Smooth muscle cell (in vitro differentiated cells): ENCODE data around the gene JAKMIP2. TPM values are rescaled to one million over a fixed set of nuclear protein-coding genes. Genes with fewer than 3 reads are reported as not detected.

ENCODE experiments used
- DNase-seq: peaks from one replicate; lab custom pipeline; 2025; ENCODE audit not compliant: unreplicated experiment; lab: John Stamatoyannopoulos, UW
- H2AFZ ChIP-seq: fragments of 200-600 bp; sonication (generic); 2 replicates; pipeline ENCODE4 v1.6.0; 2016; ENCODE audit warnings: antibody characterized with exemption, low read depth, mild to moderate bottlenecking
- H3F3A ChIP-seq: fragments of 200-600 bp; sonication (generic); 2 replicates; pipeline ENCODE4 v1.6.0; 2017; ENCODE audit warnings: antibody characterized with exemption, low read depth
- H3K27ac ChIP-seq: fragments of 200-600 bp; sonication (generic); 2 replicates; pipeline ENCODE4 v1.5.1; 2016; ENCODE audit warnings: low read depth, mild to moderate bottlenecking
- H3K27me3 ChIP-seq: fragments of 200-600 bp; sonication (generic); 2 replicates; pipeline ENCODE4 v1.6.1; 2016; ENCODE audit warnings: low read depth, mild to moderate bottlenecking
- H3K36me3 ChIP-seq: fragments of 200-600 bp; sonication (generic); 2 replicates; pipeline ENCODE4 v1.5.1; 2016; ENCODE audit warnings: low read depth
- H3K4me1 ChIP-seq: fragments of 200-600 bp; sonication (generic); 2 replicates; pipeline ENCODE4 v1.5.1; 2016; ENCODE audit warnings: low read depth
- H3K4me2 ChIP-seq: fragments of 200-600 bp; sonication (generic); 2 replicates; pipeline ENCODE4 v1.6.0; 2016; ENCODE audit warnings: mild to moderate bottlenecking
- H3K4me3 ChIP-seq: fragments of 200-600 bp; sonication (generic); 2 replicates; pipeline ENCODE4 v1.5.1; 2016; ENCODE audit warnings: mild to moderate bottlenecking
- H3K79me2 ChIP-seq: fragments of 200-600 bp; sonication (generic); 2 replicates; pipeline ENCODE4 v1.6.0; 2016; ENCODE audit warnings: low read depth, mild to moderate bottlenecking
- H3K9ac ChIP-seq: fragments of 200-600 bp; sonication (generic); 2 replicates; pipeline ENCODE4 v1.6.0; 2016; ENCODE audit warnings: low read depth
- H3K9me3 ChIP-seq: fragments of 200-600 bp; sonication (generic); replicated peaks from 2 replicates; pipeline ENCODE4 v1.5.1; 2016; ENCODE audit warnings: low read depth
- H4K20me1 ChIP-seq: fragments of 200-600 bp; sonication (generic); 2 replicates; pipeline ENCODE4 v1.6.0; 2016; ENCODE audit warnings: low read depth
- CTCF ChIP-seq: fragments of 200-600 bp; sonication (generic); IDR thresholded peaks from 2 replicates; pipeline ENCODE4 v1.5.1; 2017; ENCODE audit warnings: borderline replicate concordance, mild to moderate bottlenecking, antibody characterized with exemption; ENCODE audit not compliant: insufficient read depth, poor library complexity, severe bottlenecking
- WGBS: methylation state at CpG from one replicate; pipeline ENCODE4 v1.1.7; 2016; ENCODE audit warnings: low lambda C conversion rate; 5-methylcytosine and 5-hydroxymethylcytosine counted together
- polyA plus RNA-seq: library from polyadenylated mRNA; unstranded; fragments of >200 nt; fragmentation: Nextera tagmentation; extraction: Ambion mirVana; gene quantifications from 2 replicates; pipeline ENCODE4 v1.2.1, GENCODE V29; 2016
- total RNA-seq: library from RNA; depleted of rRNA; stranded (reverse); fragments of >200 nt; gene quantifications from 2 replicates; pipeline ENCODE4 v1.2.3, GENCODE V29; 2014

JAKMIP2 gene
- total and polyA plus RNA-seq, 2 experiments from 2014 or later: 2.9 to 7.6 TPM

GRCh38 chr5:147629196-147629595 lies 153.3 kb downstream of the JAKMIP2 start:
- Histone ChIP-seq H3K36me3 (no peaks in the 10 kb centered on the region), H3K9ac (no peak overlapping the region), H3K27ac (no peak overlapping the region), H3K27me3 (no peaks in the 10 kb centered on the region), H2AFZ (no peak overlapping the region), H3K4me2 (no peak overlapping the region), H3K4me3 (no peak overlapping the region), H3K4me1 (no peaks in the 10 kb centered on the region), H3K79me2 (no peaks in the 10 kb centered on the region), H3K9me3 (no peaks in the 10 kb centered on the region), H3F3A (no peaks in the 10 kb centered on the region), H4K20me1 (no peaks in the 10 kb centered on the region)
- no peak for DNase-seq
- TF ChIP-seq CTCF: no peak
- WGBS: 86% methylated on average over 4 of the region's 4 CpGs

- H2AFZ ChIP-seq: no peak overlapping the region
- no peaks in the 10 kb centered on the region for H3K36me3 ChIP-seq
- H4K20me1 ChIP-seq: no peaks in the 10 kb centered on the region
- H3K4me1 ChIP-seq: no peaks in the 10 kb centered on the region
- H3K79me2 ChIP-seq: no peaks in the 10 kb centered on the region
- no peaks in the 10 kb centered on the region for H3F3A ChIP-seq
- H3K9ac ChIP-seq: no peak overlapping the region
- peak; percentile 4 for DNase-seq
- no peak overlapping the region for H3K4me3 ChIP-seq
- 60% methylated on average over 8 of the region's 8 CpGs for WGBS
- no peak overlapping the region for H3K4me2 ChIP-seq
- H3K27me3 ChIP-seq: no peaks in the 10 kb centered on the region
- no peaks in the 10 kb centered on the region for H3K9me3 ChIP-seq
- TF ChIP-seq CTCF: peak; percentile 85
- H3K27ac ChIP-seq: no peak overlapping the region
Observed at GRCh38 chr5:147628058-147628895, 154.3 kb downstream of the JAKMIP2 start.

GRCh38 chr5:147626464-147626863 lies 156.1 kb downstream of the JAKMIP2 start:
- Histone ChIP-seq H3K4me1 (no peaks in the 10 kb centered on the region), H4K20me1 (no peaks in the 10 kb centered on the region), H3K27ac (no peak overlapping the region), H3K4me3 (no peak overlapping the region), H3K27me3 (no peaks in the 10 kb centered on the region), H3K79me2 (no peaks in the 10 kb centered on the region), H3F3A (no peaks in the 10 kb centered on the region), H3K9me3 (no peaks in the 10 kb centered on the region), H3K4me2 (no peak overlapping the region), H3K9ac (no peak overlapping the region), H2AFZ (no peak overlapping the region), H3K36me3 (no peaks in the 10 kb centered on the region)
- TF ChIP-seq CTCF: no peak
- 87% methylated on average over 2 of the region's 2 CpGs for WGBS
- DNase-seq: no peak

GRCh38 chr5:147621016-147621415 lies 161.5 kb downstream of the JAKMIP2 start:
- Histone ChIP-seq H3K27ac (no peak overlapping the region), H3K4me3 (no peak overlapping the region), H2AFZ (no peak overlapping the region), H3K79me2 (no peaks in the 10 kb centered on the region), H3K9ac (no peak overlapping the region), H4K20me1 (no peaks in the 10 kb centered on the region), H3K9me3 (no peaks in the 10 kb centered on the region), H3K27me3 (no peaks in the 10 kb centered on the region), H3K36me3 (no peaks in the 10 kb centered on the region), H3K4me1 (no peaks in the 10 kb centered on the region), H3K4me2 (no peak overlapping the region), H3F3A (no peaks in the 10 kb centered on the region)
- DNase-seq: no peak
- no peak for TF ChIP-seq CTCF
